Lung (tissue), 12 donors: ENCODE data around the gene FKBP5. TPM values are rescaled to one million over a fixed set of nuclear protein-coding genes. Genes with fewer than 3 reads are reported as not detected.

Experiments
- ATAC-seq: fragments of 200-7000 bp; cut with Tn5 transposase; one replicate; pipeline ENCODE4 v1.9.1; 2020; ENCODE audit warnings: moderate number of reproducible peaks; ENCODE audit not compliant: insufficient read depth, low FRiP score
- DNase-seq, 3 donors: peaks; one replicate each; pipeline ENCODE4 v3.0.0-alpha.2; 2013 to 2017
- H3K27ac ChIP-seq, 2 donors: one replicate each; pipeline ENCODE4 v1.5.1; 2013; ENCODE audit warnings: mild to moderate bottlenecking in 2 of 2, moderate library complexity in 2 of 2, control low read depth in 1 of 2, inconsistent platforms in 1 of 2, low read depth in 1 of 2, low read length in 1 of 2
- H3K27me3 ChIP-seq, 3 donors: one replicate each; pipeline ENCODE4 v1.5.1; 2013; ENCODE audit warnings: low read length in 2 of 3; ENCODE audit not compliant: control insufficient read depth in 3 of 3, insufficient read depth in 3 of 3
- H3K36me3 ChIP-seq, 4 donors: one replicate each; pipeline ENCODE4 v1.5.1; 2013; ENCODE audit warnings: low read length in 4 of 4, mild to moderate bottlenecking in 1 of 4, moderate library complexity in 1 of 4; ENCODE audit not compliant: control insufficient read depth in 4 of 4, insufficient read depth in 4 of 4
- H3K4me1 ChIP-seq, 5 donors: one replicate each; pipeline ENCODE4 v1.5.1; 2013; ENCODE audit warnings: low read length in 5 of 5, mild to moderate bottlenecking in 2 of 5, moderate library complexity in 1 of 5; ENCODE audit not compliant: control insufficient read depth in 5 of 5, insufficient read depth in 5 of 5
- H3K4me3 ChIP-seq: one replicate; pipeline ENCODE4 v1.5.1; 2013; ENCODE audit warnings: mild to moderate bottlenecking, control low read depth, moderate library complexity
- H3K9ac ChIP-seq, 2 donors: one replicate each; pipeline ENCODE4 v1.5.1; 2013; ENCODE audit warnings: low read length in 2 of 2, control low read depth in 1 of 2; ENCODE audit not compliant: insufficient read depth in 1 of 2
- H3K9me3 ChIP-seq, 4 donors: one replicate each; pipeline ENCODE4 v1.5.1; 2013; ENCODE audit warnings: low read length in 3 of 4, mild to moderate bottlenecking in 1 of 4, moderate library complexity in 1 of 4; ENCODE audit not compliant: control insufficient read depth in 4 of 4, insufficient read depth in 3 of 4
- WGBS, 2 donors: extraction: QIAGEN DNeasy Blood & Tissue Kit; methylation state at CpG; one replicate each; pipeline ENCODE4 v1.1.7; 2013; 5-methylcytosine and 5-hydroxymethylcytosine counted together
- polyA plus RNA-seq, 2 donors: library from polyadenylated mRNA; stranded (reverse); fragments of 200-250 nt; gene quantifications; one replicate each; pipeline ENCODE4 v1.2.1, GENCODE V29; 2013
- total RNA-seq, 2 donors: library from RNA; depleted of rRNA in 1 of 2; stranded (reverse); fragments of >200 nt in 1 of 2; gene quantifications; one replicate each; pipeline ENCODE4 v1.2.1, GENCODE V29; 2014 to 2021
- TF ChIP-seq, protein P1 (sequence below): IDR thresholded peaks from 2 replicates; pipeline ENCODE4 v1.5.1; 2012; ENCODE audit warnings: mild to moderate bottlenecking; ENCODE audit errors: control extremely low read depth, extremely low read depth
- donor health status: control.
- donor health status: control.
- donor health status: Bipolar disorder and iron deficiency.
- donor health status: healthy.
- donor health status: DM: yes; HTN: yes; CAD: no.

The FKBP5 gene
- total and polyA plus RNA-seq, 4 donors = 25.9 to 245 (median 106) TPM

DNA sequence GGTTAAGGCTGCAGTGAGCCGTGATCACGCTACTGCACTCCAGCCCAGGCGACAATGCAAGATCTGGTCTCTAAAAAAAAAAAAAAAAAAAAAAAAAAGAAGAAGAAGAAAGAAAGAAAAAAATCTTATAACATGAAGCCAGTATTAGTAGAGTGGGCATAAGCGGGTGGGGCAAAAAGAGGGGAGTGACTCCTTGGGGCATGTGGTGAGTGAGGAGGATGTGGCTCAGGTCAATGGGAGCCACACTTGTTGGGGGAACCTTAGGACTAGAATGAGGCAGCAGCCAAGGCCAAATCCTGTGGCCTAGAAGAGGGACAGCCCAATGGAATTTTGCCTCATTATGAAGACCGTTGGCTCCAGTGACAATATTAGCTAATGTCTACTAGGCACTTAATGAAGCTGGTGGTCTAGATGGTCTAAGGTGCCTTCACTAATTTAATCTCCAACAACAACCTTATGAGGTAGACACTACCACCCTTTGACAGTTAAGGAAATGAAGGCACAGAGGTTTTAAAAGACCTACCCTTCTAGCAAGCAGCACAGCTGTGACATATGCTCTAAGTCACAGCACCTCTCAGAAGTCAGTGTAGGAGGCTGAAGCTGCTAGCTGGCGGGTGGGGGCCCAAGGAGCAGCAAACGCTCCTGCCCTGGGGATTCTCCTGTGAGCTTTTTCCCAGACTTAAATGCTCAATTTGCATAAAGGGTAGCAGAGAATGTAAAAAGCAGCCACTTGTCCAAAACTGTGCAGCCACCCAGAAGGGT lies 24.5 kb upstream of the FKBP5 start:
- ATAC-seq = no peak
- H3K9me3 ChIP-seq = no peaks in the 10 kb centered on the region
- no peak overlapping the region for H3K4me3 ChIP-seq
- peaks cover 0 to 10% (median 4%) of the 10 kb centered on the region in 5 donors for H3K4me1 ChIP-seq
- WGBS, 2 donors = 90 to 91% methylated on average over 7 of the region's 7 CpGs
- no peak overlapping the region for H3K9ac ChIP-seq
- no peaks in the 10 kb centered on the region for H3K27me3 ChIP-seq
- no peak overlapping the region for H3K27ac ChIP-seq
- TF ChIP-seq, protein P1, sequence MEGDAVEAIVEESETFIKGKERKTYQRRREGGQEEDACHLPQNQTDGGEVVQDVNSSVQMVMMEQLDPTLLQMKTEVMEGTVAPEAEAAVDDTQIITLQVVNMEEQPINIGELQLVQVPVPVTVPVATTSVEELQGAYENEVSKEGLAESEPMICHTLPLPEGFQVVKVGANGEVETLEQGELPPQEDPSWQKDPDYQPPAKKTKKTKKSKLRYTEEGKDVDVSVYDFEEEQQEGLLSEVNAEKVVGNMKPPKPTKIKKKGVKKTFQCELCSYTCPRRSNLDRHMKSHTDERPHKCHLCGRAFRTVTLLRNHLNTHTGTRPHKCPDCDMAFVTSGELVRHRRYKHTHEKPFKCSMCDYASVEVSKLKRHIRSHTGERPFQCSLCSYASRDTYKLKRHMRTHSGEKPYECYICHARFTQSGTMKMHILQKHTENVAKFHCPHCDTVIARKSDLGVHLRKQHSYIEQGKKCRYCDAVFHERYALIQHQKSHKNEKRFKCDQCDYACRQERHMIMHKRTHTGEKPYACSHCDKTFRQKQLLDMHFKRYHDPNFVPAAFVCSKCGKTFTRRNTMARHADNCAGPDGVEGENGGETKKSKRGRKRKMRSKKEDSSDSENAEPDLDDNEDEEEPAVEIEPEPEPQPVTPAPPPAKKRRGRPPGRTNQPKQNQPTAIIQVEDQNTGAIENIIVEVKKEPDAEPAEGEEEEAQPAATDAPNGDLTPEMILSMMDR = no peak
- no peaks in the 10 kb centered on the region for H3K36me3 ChIP-seq
- DNase-seq = no peak

DNA sequence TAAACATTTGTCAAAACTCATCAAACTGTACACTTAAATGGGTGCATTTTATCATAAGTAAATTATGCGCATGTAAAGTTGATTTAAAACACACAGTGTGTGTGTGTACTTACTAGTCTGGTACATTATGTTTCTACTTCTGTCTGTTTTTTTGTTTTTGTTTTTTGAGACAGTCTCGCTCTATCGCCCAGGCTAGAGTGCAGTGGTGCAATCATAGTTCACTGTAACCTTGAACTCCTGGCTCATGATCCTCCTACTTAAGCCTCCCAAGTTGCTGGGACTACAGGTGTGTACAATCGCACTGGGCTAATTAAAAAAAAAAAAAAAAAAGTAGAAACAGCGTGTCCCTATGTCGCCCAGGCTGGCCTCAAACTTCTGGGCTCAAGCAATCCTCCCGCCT lies 23.0 kb upstream of the FKBP5 start:
- H3K9ac ChIP-seq = no peak overlapping the region
- no peak for ATAC-seq
- no peaks in the 10 kb centered on the region for H3K36me3 ChIP-seq
- no peak for DNase-seq
- WGBS, 2 donors = 96 to 98% methylated on average over 7 of the region's 7 CpGs
- H3K27me3 ChIP-seq = no peaks in the 10 kb centered on the region
- no peak overlapping the region for H3K4me3 ChIP-seq
- no peaks in the 10 kb centered on the region for H3K9me3 ChIP-seq
- no peak overlapping the region for H3K27ac ChIP-seq
- no peaks in the 10 kb centered on the region for H3K4me1 ChIP-seq
- TF ChIP-seq, protein P1 = no peak

DNA sequence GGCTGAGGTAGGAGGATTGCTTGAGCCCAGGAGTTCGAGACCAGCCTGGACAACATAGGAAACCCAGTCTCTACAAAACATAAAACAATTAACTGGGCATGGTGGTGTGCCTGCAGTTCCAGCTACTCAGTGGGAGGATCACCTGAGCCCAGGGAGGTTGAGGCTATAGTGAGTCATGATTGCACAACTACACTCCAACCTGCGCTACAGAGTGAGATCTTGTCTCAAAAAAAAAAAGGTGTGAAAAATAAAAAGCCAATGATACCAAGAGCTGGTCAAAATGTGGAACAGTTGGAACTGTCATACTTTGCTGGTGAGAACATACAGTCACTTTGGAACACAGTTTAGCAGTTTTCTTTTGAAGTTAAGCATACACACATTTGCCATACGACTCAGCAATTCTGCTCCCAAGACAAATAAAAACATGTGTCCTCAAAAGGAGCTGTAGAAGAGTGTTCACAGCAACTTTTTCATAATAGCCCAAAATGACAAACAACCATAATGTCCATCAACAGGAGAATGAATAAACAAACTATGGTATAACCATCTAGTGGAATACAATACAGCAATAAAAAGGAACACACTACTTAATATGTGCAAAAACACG lies 21.6 kb upstream of the FKBP5 start:
- Histone ChIP-seq H3K4me3 (no peak overlapping the region), H3K36me3 (no peaks in the 10 kb centered on the region), H3K4me1 (no peaks in the 10 kb centered on the region), H3K27me3 (no peaks in the 10 kb centered on the region), H3K27ac (no peak overlapping the region), H3K9me3 (no peaks in the 10 kb centered on the region), H3K9ac (no peak overlapping the region)
- DNase-seq = no peak
- TF ChIP-seq, protein P1 = no peak
- WGBS, 2 donors = 62 to 81% methylated on average over 4 of the region's 4 CpGs
- ATAC-seq = no peak
